Medulla oblongata (tissue), 1 donor: ENCODE results near the gene LYL1.

ENCODE experiments used
- DNase-seq: peaks from one replicate; pipeline ENCODE4 v3.0.0-alpha.2; 2015; ENCODE audit errors: extremely low spot score

LYL1 gene

DNA sequence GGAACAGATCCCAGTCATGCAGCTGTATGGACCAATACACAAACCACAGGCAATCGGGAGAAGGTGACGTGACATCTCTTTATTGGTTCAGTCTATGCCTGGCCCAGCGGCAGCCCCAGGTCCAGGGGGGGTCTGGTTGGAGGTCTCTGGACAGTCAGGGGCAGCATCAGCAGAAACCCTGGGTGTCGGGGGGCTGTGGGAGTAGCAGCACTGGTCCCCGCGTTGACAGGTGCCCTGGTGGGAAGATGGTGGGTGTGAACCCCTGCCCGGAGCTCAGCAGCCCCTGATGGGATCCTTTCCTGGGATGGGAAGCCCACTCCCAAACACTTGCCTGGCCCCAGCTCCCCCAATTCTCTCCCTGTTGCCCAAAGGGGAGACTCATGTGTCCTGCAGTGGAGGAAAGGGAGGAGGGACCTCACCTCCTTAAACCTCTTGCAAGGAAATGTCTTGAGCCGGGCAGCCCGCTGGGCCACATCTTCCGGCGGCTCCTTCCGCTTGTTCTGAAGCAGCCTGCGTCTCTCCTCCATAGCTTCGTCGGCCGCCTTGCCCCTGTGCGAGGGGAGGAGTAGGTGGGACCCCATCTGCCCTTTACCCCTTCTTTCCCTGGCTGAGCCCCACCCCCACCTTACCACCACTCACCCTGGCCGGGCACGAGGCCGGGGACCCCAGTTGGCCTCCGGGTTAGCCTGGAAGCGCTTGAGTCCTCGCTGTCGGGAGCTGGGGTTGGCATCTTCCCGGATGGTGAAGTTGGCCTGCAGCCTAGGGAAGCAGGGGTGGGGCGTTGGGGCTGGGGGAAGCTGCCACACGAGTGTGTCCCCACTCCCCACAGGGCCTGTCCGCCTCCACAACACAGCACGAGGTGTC is 2.4 kb upstream of the LYL1 start:
- DNase-seq, result no peak

DNA sequence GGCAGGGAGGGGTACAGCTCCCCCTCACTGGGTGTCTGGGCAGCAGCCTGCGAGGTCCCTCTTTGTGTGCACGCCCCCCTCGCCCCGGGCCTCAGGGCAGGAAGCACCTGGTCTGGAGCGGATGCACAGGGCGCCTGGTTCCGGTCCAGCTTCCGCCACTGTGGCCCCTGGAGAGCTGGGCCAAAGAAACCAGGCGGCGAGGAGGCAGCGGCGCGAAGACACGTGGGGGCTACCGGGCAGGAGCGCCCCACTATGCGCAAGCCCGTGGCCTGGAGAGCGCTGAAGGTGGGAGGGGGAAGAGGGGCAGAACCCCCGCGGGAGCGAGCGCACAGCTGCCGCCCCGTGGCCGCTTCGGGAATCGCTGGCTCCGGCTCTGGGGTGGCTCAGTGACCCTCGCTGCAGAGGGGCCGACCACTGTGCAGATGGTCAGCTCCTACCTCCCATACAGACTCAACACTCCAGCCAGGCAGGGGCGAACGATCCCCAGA is 1.7 kb upstream of the LYL1 start:
- peak; percentile 70 for DNase-seq

- DNase-seq, result no peak
Measured at GRCh38 chr19:13103581-13104359, 1.1 kb upstream of the LYL1 start.

- DNase-seq, result no peak
Measured at GRCh38 chr19:13102416-13102665, 317 bp downstream of the LYL1 start.

GRCh38 chr19:13101590-13102415 is 855 bp downstream of the LYL1 start:
- no peak for DNase-seq

DNA sequence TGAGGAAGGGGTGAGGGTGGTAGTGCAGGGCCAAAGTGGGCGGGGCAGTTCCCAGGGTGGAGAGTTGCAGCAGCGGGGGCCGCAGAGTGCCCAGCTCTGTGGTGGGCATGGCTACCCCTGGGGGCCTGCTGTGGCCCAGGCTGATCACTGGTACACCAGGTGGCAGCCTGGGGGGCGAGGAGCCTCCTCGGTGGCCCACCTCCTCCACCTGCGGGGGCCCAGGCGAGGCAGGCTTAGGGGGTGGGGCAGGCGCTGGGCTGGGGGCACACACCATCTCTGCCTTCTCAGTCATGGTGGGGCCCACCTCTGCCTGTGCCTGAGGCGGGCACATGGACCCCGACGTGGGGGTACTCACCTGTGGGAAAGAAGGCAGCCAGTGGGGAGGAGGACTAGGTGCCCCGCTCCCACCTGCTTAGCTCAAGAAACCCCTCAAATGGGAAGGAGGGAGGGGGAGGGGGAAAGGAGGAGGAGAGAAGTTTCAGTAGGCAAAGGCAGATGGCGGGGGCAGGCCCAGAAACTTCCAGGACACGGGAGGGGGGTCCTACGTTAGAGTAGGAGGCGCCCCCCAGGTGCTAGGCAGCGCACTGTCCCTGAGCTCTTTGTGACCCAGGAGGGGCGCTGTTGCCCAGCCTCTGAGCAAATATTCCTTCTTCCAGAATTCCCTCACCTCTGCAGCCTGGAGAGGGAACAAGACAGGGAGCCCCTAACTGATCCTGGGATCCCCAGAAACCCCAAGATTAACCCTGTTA is 1.6 kb downstream of the LYL1 start:
- no peak for DNase-seq

DNA sequence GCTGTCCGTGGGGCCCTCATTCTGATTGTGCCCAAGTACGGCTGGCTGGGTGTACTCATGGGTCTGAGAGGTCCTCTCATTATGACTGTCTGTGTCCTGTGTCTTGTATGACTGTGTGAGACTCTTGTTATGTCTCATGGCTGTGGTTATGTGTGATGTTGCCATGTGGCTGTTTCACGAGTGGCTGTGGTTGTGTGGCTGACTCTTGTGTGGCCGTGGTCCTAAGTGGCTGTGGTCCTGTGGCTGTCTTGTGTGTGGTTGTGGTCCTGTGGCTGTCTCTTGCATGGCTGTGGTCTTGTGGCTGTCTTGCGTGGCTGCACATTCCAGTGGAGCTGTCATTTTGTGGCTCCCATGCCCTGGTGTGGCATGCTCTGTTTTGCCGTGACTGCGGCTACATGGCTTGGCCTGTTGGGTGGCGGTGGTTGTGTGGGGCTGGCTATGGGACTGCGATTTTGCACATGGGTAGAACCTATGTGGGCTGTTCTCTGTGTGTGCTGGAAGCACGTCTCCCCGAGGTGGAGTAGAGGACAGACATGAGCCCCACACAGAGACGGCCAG is 2.5 kb downstream of the LYL1 start:
- no peak for DNase-seq

DNA sequence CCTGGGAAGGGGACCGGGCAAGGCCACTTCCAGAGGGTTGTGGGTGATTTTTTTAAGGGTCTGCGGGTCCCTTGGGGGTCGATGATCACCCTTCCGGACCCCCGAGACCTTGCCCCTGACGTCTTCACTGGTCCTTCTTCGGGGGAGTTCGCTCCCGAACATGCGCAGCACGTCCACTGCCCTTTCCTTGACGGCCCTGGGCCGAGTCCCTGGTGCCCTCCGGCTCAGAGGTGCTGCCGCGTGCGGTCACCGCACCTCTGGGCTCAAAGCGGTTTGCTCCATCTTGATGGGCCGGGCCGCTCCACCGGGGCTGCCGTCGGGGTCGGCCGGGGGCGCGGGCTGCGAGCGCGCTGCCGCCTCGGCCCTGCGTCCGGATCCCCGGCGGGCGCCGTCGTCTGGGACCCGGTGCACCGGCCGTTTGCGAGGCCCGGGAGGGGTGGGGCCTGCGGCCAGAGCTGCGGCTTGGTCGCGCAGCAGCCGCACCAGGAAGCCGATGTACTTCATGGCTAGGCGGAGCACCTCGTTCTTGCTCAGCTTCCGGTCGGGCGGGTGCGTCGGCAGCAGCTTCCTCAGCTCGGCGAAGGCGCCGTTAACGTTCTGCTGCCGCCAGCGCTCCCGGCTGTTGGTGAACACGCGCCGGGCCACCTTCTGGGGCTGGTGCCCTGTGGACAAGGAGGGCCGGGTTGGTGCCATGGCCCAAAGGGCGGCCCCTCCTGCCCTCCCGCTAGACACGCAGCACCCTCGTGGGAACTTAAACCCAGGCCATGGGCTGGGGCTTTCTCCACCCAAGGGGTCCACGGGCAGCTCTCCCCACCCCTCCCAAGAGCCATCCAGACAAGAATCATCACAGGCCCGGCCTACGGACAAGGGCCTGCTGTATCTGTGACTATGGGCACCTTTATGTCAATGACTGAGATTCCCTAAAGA is 3.3 kb downstream of the LYL1 start:
- peak; percentile 52 for DNase-seq

DNA sequence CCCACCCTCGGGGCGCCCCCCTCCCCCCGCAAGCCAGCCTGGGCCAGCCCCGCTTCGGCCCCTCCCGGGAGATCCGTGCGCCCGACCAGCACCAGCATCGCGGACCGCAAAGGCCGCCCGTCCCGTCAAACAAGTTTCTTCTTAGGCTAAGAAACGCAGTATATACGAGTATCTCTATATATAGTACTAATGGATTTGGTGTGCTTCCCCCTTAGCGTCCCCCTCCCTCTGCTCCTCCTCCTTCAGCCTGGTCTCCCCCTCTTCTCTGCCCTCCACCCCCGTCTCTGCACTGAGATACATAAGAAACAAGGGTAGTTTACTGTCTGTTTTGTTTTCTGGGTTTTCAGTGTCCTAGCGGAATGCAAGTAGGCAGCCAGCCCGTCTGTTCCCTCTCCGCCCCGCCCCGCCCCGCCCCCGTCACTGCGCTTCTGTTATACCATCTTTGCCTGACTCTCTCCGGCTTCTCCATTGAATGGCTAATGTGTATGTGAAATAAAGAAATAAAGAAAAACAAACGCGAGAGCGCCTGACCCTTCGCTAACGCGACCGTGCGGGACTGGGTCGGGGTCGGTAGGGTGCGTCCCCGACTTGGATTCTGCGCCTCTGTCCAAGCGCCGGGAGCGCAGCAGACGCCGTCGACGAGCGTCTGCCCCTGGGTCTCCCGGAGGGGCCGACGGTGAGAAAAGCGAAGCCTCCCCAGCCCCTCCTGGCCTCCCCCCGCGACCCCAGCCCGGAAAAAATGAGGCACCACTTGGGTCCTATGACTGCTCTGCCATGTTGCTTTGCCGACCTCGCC is 4.2 kb downstream of the LYL1 start:
- peak; percentile 45 for DNase-seq

- DNase-seq, result no peak
Measured at GRCh38 chr19:13097463-13098258, 5.0 kb downstream of the LYL1 start.

GRCh38 chr19:13097033-13097462 is 5.6 kb downstream of the LYL1 start:
- DNase-seq, result peak; percentile 17

DNA sequence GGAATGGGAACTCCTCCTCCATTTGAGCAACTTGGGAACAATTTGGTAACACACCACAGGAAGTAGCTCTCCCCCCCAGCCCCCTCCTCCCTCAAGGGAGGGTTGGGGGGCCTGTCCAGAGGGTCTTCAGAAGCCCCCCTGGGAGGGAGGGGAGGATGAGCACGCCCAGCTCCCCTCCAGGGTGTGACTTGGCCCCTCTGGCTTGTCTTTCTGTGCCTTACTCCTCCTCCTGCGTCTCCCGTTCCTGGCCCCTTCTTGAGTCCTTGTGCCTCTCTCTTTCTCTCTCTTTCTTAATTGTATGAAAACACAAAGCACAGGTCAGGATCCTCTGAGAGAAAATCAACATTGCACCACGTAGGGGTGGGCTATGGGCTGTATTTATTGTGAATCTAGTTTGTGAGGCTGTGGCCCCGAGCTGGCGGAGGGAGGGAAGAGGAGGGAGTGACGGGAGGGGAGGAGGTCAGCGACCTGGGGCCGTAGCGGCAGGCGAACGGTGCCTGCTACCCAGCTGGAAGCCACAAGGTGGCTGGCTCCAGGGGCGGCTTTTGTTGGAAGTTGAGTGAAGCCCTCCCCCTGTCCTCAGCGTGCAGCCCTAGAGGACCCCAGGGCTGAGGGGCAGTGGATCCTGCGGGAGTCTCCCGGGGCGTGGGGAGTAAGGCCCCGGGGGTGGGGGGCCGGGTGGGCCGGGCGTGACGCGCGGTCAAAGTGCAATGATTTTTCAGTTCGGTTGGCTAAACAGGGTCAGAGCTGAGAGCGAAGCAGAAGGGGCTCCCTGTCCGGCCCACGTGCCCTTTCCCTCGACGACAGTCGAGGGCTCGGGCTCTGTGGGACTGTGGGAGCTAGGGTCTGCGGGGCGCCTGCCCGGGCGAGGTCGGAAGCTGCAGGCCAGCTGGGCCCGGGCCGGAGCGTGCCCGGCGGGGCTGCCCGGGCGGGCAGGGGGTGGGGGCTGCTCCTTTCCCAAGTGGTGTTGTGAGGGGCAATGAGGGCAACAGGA is 6.4 kb downstream of the LYL1 start:
- DNase-seq, result peak; percentile 32

- no peak for DNase-seq
Measured at GRCh38 chr19:13095393-13095784, 7.3 kb downstream of the LYL1 start.

DNA sequence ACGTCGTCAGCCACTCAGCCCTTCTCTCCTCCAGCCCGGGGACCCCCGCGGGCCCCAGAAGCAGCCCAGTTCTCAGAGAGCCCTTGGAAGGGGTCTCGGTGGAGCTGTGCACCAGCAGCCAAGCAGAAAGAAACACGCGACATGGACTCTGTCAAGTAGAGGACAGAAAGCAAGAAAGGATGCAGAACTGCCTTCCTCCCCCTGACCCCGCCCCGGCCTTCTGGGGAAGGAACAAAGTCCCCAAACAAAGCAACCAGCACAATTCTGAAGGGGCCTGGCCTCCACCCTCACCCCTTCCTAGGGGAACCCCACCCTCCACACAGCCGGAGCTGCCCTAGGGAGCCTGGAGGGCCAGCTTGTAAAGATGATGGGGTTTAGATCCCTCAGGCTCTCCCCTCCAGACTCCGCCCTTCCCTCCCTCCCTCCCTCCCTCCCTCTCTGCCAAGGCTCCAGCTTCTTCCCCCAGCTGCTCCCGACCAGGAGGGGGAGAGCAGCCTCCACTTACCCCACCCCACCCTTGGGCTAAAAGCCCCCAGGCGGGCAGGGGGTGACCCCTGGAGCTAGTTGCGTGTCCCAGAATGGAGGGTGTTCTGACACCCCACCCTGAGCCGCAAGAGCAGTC is 7.8 kb downstream of the LYL1 start:
- DNase-seq, result peak; percentile 31

DNA sequence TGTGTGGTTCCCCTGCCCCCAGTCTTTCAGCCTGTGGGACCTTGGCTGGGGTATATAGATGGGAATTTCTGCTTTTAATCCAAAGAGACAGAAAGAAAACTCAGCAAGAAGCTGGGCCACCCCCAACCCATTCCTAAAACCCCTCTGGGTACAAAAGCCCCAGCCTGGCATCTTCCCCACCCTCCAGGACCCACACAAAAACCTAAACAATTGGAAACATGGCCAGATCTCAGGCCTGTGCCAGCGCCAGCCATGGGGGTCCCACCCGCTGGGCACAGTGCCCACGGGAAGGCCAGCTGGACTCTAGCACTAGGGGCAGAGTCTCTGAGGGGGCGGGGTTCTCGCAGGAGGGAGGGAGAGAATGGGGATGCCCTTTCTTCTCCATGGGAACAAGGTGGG is 8.6 kb downstream of the LYL1 start:
- DNase-seq, result peak; percentile 40

DNA sequence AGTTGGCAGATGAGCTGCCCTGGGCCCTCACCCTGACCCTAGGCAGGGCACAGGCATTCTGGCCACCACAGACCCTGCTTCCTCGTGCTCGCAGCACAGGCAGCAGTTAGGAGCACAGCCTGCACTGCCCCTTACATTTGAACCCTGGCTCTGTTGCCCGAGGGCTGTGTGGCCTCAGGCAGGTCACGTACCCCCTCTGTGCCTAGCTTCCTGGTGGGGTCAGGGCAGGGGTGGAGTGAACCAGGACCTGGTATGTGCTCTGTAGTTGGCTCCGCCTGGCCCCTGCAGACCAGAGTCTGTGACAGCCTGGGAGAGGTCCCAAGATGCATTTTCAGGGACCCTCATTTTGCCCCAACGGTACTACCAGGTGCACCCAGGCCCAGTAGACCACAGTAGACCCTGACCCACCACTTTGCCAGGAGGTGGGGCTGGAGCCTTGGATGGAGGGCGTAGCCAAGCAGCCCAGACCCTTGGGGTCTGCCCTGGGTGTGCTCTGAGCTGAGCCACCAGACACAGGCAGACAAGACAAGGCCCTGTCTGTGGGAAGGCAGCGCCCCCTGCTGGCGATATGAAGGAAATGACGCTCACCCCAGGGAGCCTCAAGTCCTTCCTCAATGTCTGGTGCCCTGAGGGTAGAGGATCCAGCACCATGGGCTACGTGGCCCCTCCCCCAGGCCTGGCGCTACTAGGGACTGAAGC is 9.1 kb downstream of the LYL1 start:
- peak; percentile 94 for DNase-seq
